Measurements from ENCODE around the gene HYAL2. TPM values are rescaled to one million over a fixed set of nuclear protein-coding genes. Genes with fewer than 3 reads are reported as not detected.
A peak's percentile ranks its signal among the peaks of the same experiment; 100 is the strongest.

The HYAL2 gene
- total RNA-seq, 6 donors from 2014 or later: 120 to 389 (median 226) TPM

DNA sequence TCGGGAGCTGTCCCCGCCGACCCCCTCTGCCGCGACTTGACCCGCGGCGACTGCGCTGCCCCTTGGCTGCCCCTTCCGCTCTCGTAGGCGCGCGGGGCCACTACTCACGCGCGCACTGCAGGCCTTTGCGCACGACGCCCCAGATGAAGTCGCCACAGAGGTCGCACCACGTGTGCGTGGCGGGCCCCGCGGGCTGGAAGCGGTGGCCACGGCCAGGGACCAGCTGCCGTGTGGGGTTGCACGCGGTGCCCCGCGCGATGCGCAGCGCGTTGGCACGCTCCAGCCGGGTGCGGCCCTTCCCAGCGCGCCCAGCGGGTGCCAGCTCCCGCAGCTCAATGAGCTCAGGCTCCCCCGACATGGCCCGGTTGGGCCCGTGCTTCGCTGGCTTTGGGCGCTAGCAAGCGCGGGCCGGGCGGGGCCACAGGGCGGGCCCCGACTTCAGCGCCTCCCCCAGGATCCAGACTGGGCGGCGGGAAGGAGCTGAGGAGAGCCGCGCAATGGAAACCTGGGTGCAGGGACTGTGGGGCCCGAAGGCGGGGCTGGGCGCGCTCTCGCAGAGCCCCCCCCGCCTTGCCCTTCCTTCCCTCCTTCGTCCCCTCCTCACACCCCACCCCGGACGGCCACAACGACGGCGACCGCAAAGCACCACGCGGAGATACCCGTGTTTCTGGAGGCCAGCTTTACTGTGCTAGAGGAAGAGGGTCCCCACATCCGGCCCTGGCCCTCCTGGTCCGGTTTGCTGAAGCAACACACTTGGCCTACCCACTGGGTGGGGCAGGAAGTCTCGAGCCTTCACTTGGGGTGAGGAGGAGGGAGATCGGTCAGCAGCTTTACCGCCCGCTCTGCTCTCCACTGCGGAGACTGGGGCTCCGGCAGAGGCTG is 18.1 kb upstream of the HYAL2 start, which contains the start of gene RASSF1:
RASSF1 (minus strand) TSS at position 389 of the 882 bp plus-strand sequence; CDS start at position 358, 31 bp downstream.
- peak in 2 of 6 experiments; percentile 8 to 19 for TF ChIP-seq CTCF (IDR thresholded peaks at IDR 0.05)
- peak in 2 of 4 donors; percentile 39 to 90 for TF ChIP-seq POLR2A (IDR thresholded peaks at IDR 0.05)
- TF ChIP-seq POLR2AphosphoS5 (IDR thresholded peaks at IDR 0.05): peak; percentile 49 to 52
- TF ChIP-seq EP300 (IDR thresholded peaks at IDR 0.05): no peak
- ATAC-seq (ENCODE audit: low FRiP score in 2 of 2): peak; percentile 70 to 74
- Histone ChIP-seq H3K27me3 (no peaks in the 10 kb centered on the region), H3K36me3 (no peaks in the 10 kb centered on the region), H3K27ac (peak within 1 kb of the TSS; percentile 92 to 99 (median 96)), H3K9me3 (no peaks in the 10 kb centered on the region), H3K4me1 (peaks cover 39 to 63% (median 59%) of the 10 kb centered on the region in 4 donors), H3K4me3 (peak within 1 kb of the TSS; percentile 36 to 75 (median 64))
- 4% methylated on average over 27 to 73 of the region's 85 CpGs for WGBS, 2 donors
- DNase-seq: peak; percentile 80 to 95

- H3K36me3 ChIP-seq: no peaks in the 10 kb centered on the region
- H3K9me3 ChIP-seq: no peaks in the 10 kb centered on the region
- H3K4me1 ChIP-seq: peaks cover 39 to 63% (median 58%) of the 10 kb centered on the region in 4 donors
- TF ChIP-seq POLR2AphosphoS5 (IDR thresholded peaks at IDR 0.05): no peak
- no peak for TF ChIP-seq POLR2A (IDR thresholded peaks at IDR 0.05)
- TF ChIP-seq CTCF (IDR thresholded peaks at IDR 0.05): no peak
- no peak for TF ChIP-seq EP300 (IDR thresholded peaks at IDR 0.05)
- peak overlapping the region; percentile 36 to 75 (median 64) for H3K4me3 ChIP-seq
- 29 to 32% methylated on average over 9 of the region's 9 CpGs for WGBS, 2 donors
- no peaks in the 10 kb centered on the region for H3K27me3 ChIP-seq
- peak overlapping the region; percentile 92 to 99 (median 96) for H3K27ac ChIP-seq
- DNase-seq (no peak), ATAC-seq (ENCODE audit: low FRiP score in 2 of 2) (no peak)
These were observed 17.6 kb upstream of the HYAL2 start for GRCh38 chr3:50340147-50340447.

DNA sequence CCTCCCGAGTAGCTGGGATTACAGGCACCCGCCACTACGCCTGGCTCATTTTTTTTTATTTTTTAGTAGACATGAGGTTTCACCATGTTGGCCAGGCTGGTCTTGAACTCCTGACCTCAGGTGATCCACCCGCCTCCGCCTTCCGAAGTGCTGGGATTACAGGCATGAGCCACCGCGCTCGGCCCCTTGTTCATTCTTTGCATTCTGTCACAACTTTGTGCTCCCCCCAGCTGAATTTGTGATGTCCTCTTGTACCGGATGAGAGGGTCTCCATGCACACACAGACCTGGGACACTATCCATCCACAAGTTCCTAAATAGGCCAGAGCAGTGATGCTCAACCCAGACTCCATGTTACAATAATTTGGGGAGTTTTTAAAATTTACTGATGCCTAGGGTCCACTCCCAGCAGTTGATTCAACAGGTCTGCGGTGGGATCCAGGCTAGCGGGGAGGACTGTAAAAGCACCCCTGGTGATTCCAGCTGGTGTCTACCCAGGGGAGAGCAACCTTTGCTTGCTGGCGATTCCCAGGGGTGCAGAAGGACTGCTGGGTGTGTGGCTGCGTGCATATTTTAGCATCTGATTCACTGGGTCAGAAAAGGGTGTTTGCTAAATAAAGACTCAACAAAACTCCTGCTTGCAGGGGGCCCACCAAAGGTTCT is 17.1 kb upstream of the HYAL2 start:
- Histone ChIP-seq H3K9me3 (no peaks in the 10 kb centered on the region), H3K36me3 (no peaks in the 10 kb centered on the region), H3K27ac (peak overlapping the region; percentile 92 to 99 (median 96)), H3K4me1 (peaks cover 43 to 65% (median 60%) of the 10 kb centered on the region in 4 donors), H3K4me3 (peak overlapping the region in 3 of 4 donors; percentile 53 to 75 (median 74)), H3K27me3 (no peaks in the 10 kb centered on the region)
- DNase-seq (no peak), ATAC-seq (ENCODE audit: low FRiP score in 2 of 2) (no peak)
- no peak for TF ChIP-seq POLR2AphosphoS5 (IDR thresholded peaks at IDR 0.05)
- no peak for TF ChIP-seq CTCF (IDR thresholded peaks at IDR 0.05)
- TF ChIP-seq POLR2A (IDR thresholded peaks at IDR 0.05): no peak
- TF ChIP-seq EP300 (IDR thresholded peaks at IDR 0.05): no peak
- 74 to 76% methylated on average over 13 to 14 of the region's 14 CpGs for WGBS, 2 donors

DNA sequence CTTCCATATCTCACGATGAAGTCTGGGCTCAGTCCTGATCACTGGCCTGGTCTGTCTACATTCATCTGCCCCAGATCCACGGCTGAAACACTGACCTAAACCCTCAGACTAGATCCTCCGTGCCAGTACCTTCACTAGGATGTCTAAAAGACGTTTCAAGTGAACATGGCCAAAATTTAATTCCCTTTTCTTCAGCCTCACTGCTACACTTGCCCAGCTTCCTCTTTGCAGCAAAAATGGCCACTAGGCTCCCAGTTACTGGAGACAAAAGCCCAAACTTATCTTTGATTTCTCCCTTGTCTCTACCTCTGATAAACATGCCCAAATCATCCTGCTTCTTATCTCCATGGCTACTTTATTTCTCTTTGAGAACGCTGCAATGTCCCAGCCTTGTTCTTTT is 16.4 kb upstream of the HYAL2 start:
- 54 to 60% methylated on average over 5 of the region's 5 CpGs for WGBS, 2 donors
- Histone ChIP-seq H3K36me3 (no peaks in the 10 kb centered on the region), H3K9me3 (no peaks in the 10 kb centered on the region), H3K4me1 (peaks cover 49 to 72% (median 67%) of the 10 kb centered on the region in 4 donors), H3K4me3 (peak overlapping the region in 3 of 4 donors; percentile 74 to 84 (median 75)), H3K27ac (peak overlapping the region; percentile 92 to 99 (median 96)), H3K27me3 (no peaks in the 10 kb centered on the region)
- ATAC-seq (ENCODE audit: low FRiP score in 2 of 2) (no peak), DNase-seq (no peak)
- TF ChIP-seq CTCF (IDR thresholded peaks at IDR 0.05) (no peak), POLR2AphosphoS5 (IDR thresholded peaks at IDR 0.05) (no peak), POLR2A (IDR thresholded peaks at IDR 0.05) (no peak), EP300 (IDR thresholded peaks at IDR 0.05) (no peak)

Measured in upper lobe of left lung (tissue), 6 donors.